MM.1S (cell line): ENCODE data around the gene NUDT14.

Experiments
- DNase-seq: peaks from one replicate; pipeline ENCODE4 v3.0.0-alpha.2; 2015
- H2AFZ ChIP-seq: fragments of 300-600 bp; sonication (generic); 2 replicates; pipeline ENCODE4 v1.6.0; 2016; ENCODE audit warnings: antibody characterized with exemption, low read length
- H3F3A ChIP-seq: fragments of 300-600 bp; sonication (generic); 2 replicates; pipeline ENCODE4 v1.6.1; 2016; ENCODE audit warnings: mild to moderate bottlenecking, antibody characterized with exemption, low read length, moderate library complexity, mixed read lengths; ENCODE audit not compliant: insufficient read depth
- H3K27ac ChIP-seq: fragments of 300-600 bp; sonication (generic); 2 replicates; pipeline ENCODE4 v1.5.1; 2016; ENCODE audit warnings: mild to moderate bottlenecking, low read length
- H3K27me3 ChIP-seq: fragments of 300-600 bp; sonication (generic); replicated peaks from 2 replicates; pipeline ENCODE4 v1.6.0; 2016; ENCODE audit warnings: low read length; ENCODE audit not compliant: insufficient read depth
- H3K36me3 ChIP-seq: fragments of 300-600 bp; sonication (generic); replicated peaks from 2 replicates; pipeline ENCODE4 v1.6.1; 2016; ENCODE audit warnings: mild to moderate bottlenecking, low read length, mixed read lengths; ENCODE audit not compliant: insufficient read depth
- H3K4me1 ChIP-seq: fragments of 300-600 bp; sonication (generic); 2 replicates; pipeline ENCODE4 v1.6.1; 2016; ENCODE audit warnings: low read length, mixed read lengths
- H3K4me2 ChIP-seq: fragments of 300-600 bp; sonication (generic); 2 replicates; pipeline ENCODE4 v1.6.0; 2016; ENCODE audit warnings: low read depth, low read length
- H3K4me3 ChIP-seq: fragments of 300-600 bp; sonication (generic); 2 replicates; pipeline ENCODE4 v1.5.1; 2016; ENCODE audit warnings: low read length, mixed read lengths
- H3K79me2 ChIP-seq: fragments of 300-600 bp; sonication (generic); 2 replicates; pipeline ENCODE4 v1.6.1; 2016; ENCODE audit warnings: mixed run types, low read length, mixed read lengths
- H3K9ac ChIP-seq: fragments of 300-600 bp; sonication (generic); 2 replicates; pipeline ENCODE4 v1.6.1; 2016; ENCODE audit warnings: low read length, mixed read lengths
- H3K9me2 ChIP-seq: fragments of 300-600 bp; sonication (generic); replicated peaks from 2 replicates; pipeline ENCODE4 v1.6.1; 2016; ENCODE audit warnings: mild to moderate bottlenecking, low read length, mixed read lengths; ENCODE audit not compliant: insufficient read depth
- H3K9me3 ChIP-seq: fragments of 300-600 bp; sonication (generic); replicated peaks from 2 replicates; pipeline ENCODE4 v1.6.1; 2016; ENCODE audit warnings: mild to moderate bottlenecking, low read length, mixed read lengths; ENCODE audit not compliant: insufficient read depth
- H4K20me1 ChIP-seq: fragments of 300-600 bp; sonication (generic); 2 replicates; pipeline ENCODE4 v1.6.1; 2016; ENCODE audit warnings: mild to moderate bottlenecking, low read length, moderate library complexity, mixed read lengths; ENCODE audit not compliant: insufficient read depth
- CTCF ChIP-seq: fragments of 300-600 bp; sonication (generic); IDR thresholded peaks from 2 replicates; pipeline ENCODE4 v1.5.1; 2016; ENCODE audit warnings: antibody characterized with exemption, low read length, mixed read lengths
- EZH2 ChIP-seq: fragments of 300-600 bp; sonication (generic); optimal IDR thresholded peaks from 2 replicates; pipeline ENCODE3; 2017; ENCODE audit warnings: low read depth, mild to moderate bottlenecking, antibody characterized with exemption, low read length, mixed read lengths
- EZH2phosphoT487 ChIP-seq: fragments of 300-600 bp; sonication (generic); IDR thresholded peaks from 2 replicates; pipeline ENCODE4 v1.6.1; 2018; ENCODE audit warnings: antibody characterized with exemption, low read length

NUDT14 gene

DNA sequence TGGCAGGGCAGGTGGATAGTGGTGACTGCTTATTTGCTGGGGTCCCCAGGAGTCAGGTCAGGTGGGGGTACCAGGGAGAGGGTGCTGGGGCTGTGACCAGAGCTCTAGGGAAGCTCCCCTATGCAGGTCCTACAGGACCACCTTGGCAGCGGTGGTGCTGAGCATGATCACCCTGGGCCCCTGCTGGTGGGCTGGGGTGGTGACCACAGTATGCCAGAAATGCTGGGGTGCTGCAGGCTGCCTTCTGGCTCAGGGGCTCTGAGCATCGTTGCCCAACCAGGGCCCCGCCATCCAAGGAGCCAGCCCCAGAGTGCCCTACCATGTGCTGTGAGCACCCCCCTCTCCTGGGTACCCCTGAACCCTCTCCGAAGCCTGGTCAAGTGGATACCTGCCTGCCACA lies 17.5 kb upstream of the NUDT14 start:
- Histone ChIP-seq H3K79me2 (no peaks in the 10 kb centered on the region), H3K27me3 (peaks cover 63% of the 10 kb centered on the region), H3K9ac (no peak overlapping the region), H3K9me2 (no peaks in the 10 kb centered on the region), H3K4me3 (no peak overlapping the region), H2AFZ (no peak overlapping the region), H3K27ac (no peak overlapping the region), H3K4me1 (no peaks in the 10 kb centered on the region), H4K20me1 (no peaks in the 10 kb centered on the region), H3K4me2 (no peak overlapping the region), H3F3A (no peaks in the 10 kb centered on the region), H3K36me3 (no peaks in the 10 kb centered on the region), H3K9me3 (no peaks in the 10 kb centered on the region)
- TF ChIP-seq EZH2 (no peak), EZH2phosphoT487 (no peak), CTCF (no peak)
- no peak for DNase-seq

DNA sequence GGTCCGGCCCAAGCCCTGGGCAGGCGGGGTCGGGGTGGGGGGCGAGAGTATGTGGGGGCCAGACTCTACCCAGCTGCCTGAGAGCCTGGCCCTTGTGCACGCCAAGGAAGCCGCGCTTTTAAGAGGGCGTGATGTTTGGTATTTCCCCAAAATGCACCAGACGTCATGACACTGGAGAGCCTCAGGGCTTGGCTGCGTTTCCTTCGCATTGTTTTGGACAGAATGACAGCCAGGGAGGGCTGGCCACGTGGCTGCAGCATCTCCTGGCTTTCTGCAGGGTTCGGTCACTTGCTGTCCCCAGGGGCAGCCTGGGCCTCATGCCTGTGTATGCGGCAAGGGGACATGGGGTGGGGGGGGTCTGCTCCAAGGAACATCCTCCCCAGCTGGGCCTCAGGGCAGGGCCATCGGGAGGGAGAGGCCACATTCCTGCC lies 16.1 kb upstream of the NUDT14 start:
- Histone ChIP-seq H3K9me3 (no peaks in the 10 kb centered on the region), H3F3A (no peaks in the 10 kb centered on the region), H3K9ac (no peak overlapping the region), H3K4me3 (no peak overlapping the region), H3K36me3 (no peaks in the 10 kb centered on the region), H3K27me3 (peaks cover 62% of the 10 kb centered on the region), H4K20me1 (no peaks in the 10 kb centered on the region), H3K27ac (no peak overlapping the region), H3K4me1 (no peaks in the 10 kb centered on the region), H3K9me2 (no peaks in the 10 kb centered on the region), H2AFZ (no peak overlapping the region), H3K4me2 (no peak overlapping the region), H3K79me2 (no peaks in the 10 kb centered on the region)
- TF ChIP-seq EZH2phosphoT487 (no peak), CTCF (no peak), EZH2 (no peak)
- DNase-seq: no peak

- H4K20me1 ChIP-seq: no peaks in the 10 kb centered on the region
- H3K36me3 ChIP-seq: no peaks in the 10 kb centered on the region
- TF ChIP-seq CTCF (no peak), EZH2 (no peak), EZH2phosphoT487 (no peak)
- no peak overlapping the region for H3K4me2 ChIP-seq
- H3K4me3 ChIP-seq: no peak overlapping the region
- H3K9ac ChIP-seq: no peak overlapping the region
- no peak overlapping the region for H3K27ac ChIP-seq
- no peak overlapping the region for H2AFZ ChIP-seq
- no peak for DNase-seq
- no peaks in the 10 kb centered on the region for H3F3A ChIP-seq
- no peaks in the 10 kb centered on the region for H3K9me2 ChIP-seq
- no peaks in the 10 kb centered on the region for H3K4me1 ChIP-seq
- H3K9me3 ChIP-seq: no peaks in the 10 kb centered on the region
- peaks cover 54% of the 10 kb centered on the region for H3K27me3 ChIP-seq
- no peaks in the 10 kb centered on the region for H3K79me2 ChIP-seq
Observed at GRCh38 chr14:105196265-105196960, 15.3 kb upstream of the NUDT14 start.
